WTC11 (cell line): ENCODE results near the gene TMEM238.

Experiments
- FOXJ3 ChIP-seq: sonication (generic); formaldehyde crosslinking; IDR thresholded peaks from 2 replicates; pipeline ENCODE4 v1.9.0; 2021; ENCODE audit warnings: missing genetic modification reagents, mild to moderate bottlenecking, borderline replicate concordance
- FOXK1 ChIP-seq: sonication (generic); formaldehyde crosslinking; IDR thresholded peaks from 2 replicates; pipeline ENCODE4 v1.8.0; 2022; ENCODE audit warnings: mild to moderate bottlenecking, moderate library complexity, missing genetic modification reagents
- JUN ChIP-seq: sonication (generic); formaldehyde crosslinking; IDR thresholded peaks from 2 replicates; pipeline ENCODE4 v1.8.0; 2023; ENCODE audit warnings: mild to moderate bottlenecking, missing genetic modification reagents
- NR1H2 ChIP-seq: sonication (generic); formaldehyde crosslinking; IDR thresholded peaks from 2 replicates; pipeline ENCODE4 v1.9.0; 2021; ENCODE audit warnings: mild to moderate bottlenecking, moderate library complexity, missing genetic modification reagents
- NR3C1 ChIP-seq: sonication (generic); formaldehyde crosslinking; conservative IDR thresholded peaks from 2 replicates; pipeline ENCODE4 v1.8.1; 2023; ENCODE audit warnings: low read depth, mild to moderate bottlenecking, missing genetic modification reagents
- SP1 ChIP-seq: sonication (generic); formaldehyde crosslinking; conservative IDR thresholded peaks from 2 replicates; pipeline ENCODE4 v1.8.1; 2022; ENCODE audit warnings: missing genetic modification reagents
- TP53 ChIP-seq: sonication (generic); formaldehyde crosslinking; IDR thresholded peaks from 2 replicates; pipeline ENCODE4 v1.8.1; 2023; ENCODE audit warnings: mild to moderate bottlenecking, missing genetic modification reagents
- USF2 ChIP-seq: sonication (generic); formaldehyde crosslinking; IDR thresholded peaks from 2 replicates; pipeline ENCODE4 v1.8.1; 2023; ENCODE audit warnings: mild to moderate bottlenecking, missing genetic modification reagents, moderate library complexity
- ZNF121 ChIP-seq: sonication (generic); formaldehyde crosslinking; IDR thresholded peaks from 2 replicates; pipeline ENCODE4 v1.8.0; 2023; ENCODE audit warnings: missing genetic modification reagents
- TF ChIP-seq, protein P1 (sequence below): fragments of 200-600 bp; IDR thresholded peaks from 2 replicates; pipeline ENCODE4 v1.8.0; 2022; ENCODE audit warnings: antibody characterized with exemption
- TF ChIP-seq, protein P2 (sequence below): sonication (generic); formaldehyde crosslinking; IDR thresholded peaks from 2 replicates; pipeline ENCODE4 v1.8.0; 2022; ENCODE audit warnings: mild to moderate bottlenecking, missing genetic modification reagents
- TF ChIP-seq, protein P3 (sequence below): sonication (generic); formaldehyde crosslinking; IDR thresholded peaks from 2 replicates; pipeline ENCODE4 v1.8.1; 2022; ENCODE audit warnings: mild to moderate bottlenecking, missing genetic modification reagents, moderate library complexity, borderline replicate concordance
- TF ChIP-seq, protein P4 (sequence below): sonication (generic); formaldehyde crosslinking; IDR thresholded peaks from 2 replicates; pipeline ENCODE4 v1.8.0; 2022; ENCODE audit warnings: missing genetic modification reagents

DNA sequence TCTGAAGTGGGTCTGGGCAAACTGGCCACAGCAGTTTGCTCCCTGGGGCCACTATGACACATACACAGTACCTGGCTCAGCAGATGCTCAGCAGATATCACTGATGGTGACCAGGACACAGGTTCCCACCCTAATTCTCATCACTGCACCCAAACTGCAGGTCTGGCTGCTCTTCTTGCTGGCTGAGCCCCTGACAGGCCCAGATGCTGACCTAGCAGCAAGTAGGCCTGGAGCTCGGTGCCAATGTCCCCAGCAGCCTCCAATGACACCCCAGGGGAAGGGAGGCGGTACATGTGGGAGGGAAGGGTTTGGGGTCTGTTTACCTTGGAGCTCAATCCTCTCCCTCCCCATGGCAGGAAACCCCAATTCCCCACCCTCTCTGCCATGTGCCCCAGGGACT, 18.4 kb upstream of the TMEM238 start:
- TF ChIP-seq JUN (CRISPR knock-in tag) = no peak
- TF ChIP-seq USF2 = no peak
- TF ChIP-seq, protein P1, sequence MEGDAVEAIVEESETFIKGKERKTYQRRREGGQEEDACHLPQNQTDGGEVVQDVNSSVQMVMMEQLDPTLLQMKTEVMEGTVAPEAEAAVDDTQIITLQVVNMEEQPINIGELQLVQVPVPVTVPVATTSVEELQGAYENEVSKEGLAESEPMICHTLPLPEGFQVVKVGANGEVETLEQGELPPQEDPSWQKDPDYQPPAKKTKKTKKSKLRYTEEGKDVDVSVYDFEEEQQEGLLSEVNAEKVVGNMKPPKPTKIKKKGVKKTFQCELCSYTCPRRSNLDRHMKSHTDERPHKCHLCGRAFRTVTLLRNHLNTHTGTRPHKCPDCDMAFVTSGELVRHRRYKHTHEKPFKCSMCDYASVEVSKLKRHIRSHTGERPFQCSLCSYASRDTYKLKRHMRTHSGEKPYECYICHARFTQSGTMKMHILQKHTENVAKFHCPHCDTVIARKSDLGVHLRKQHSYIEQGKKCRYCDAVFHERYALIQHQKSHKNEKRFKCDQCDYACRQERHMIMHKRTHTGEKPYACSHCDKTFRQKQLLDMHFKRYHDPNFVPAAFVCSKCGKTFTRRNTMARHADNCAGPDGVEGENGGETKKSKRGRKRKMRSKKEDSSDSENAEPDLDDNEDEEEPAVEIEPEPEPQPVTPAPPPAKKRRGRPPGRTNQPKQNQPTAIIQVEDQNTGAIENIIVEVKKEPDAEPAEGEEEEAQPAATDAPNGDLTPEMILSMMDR = no peak
- TF ChIP-seq, protein P2, sequence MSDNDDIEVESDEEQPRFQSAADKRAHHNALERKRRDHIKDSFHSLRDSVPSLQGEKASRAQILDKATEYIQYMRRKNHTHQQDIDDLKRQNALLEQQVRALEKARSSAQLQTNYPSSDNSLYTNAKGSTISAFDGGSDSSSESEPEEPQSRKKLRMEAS = no peak
- no peak for TF ChIP-seq SP1 (CRISPR knock-in tag)
- TF ChIP-seq ZNF121 (CRISPR knock-in tag) = no peak
- no peak for TF ChIP-seq FOXK1
- TF ChIP-seq TP53 (CRISPR knock-in tag) = no peak
- no peak for TF ChIP-seq NR1H2 (CRISPR knock-in tag)
- TF ChIP-seq FOXJ3 (CRISPR knock-in tag) = no peak
- no peak for TF ChIP-seq NR3C1
- TF ChIP-seq, protein P3, sequence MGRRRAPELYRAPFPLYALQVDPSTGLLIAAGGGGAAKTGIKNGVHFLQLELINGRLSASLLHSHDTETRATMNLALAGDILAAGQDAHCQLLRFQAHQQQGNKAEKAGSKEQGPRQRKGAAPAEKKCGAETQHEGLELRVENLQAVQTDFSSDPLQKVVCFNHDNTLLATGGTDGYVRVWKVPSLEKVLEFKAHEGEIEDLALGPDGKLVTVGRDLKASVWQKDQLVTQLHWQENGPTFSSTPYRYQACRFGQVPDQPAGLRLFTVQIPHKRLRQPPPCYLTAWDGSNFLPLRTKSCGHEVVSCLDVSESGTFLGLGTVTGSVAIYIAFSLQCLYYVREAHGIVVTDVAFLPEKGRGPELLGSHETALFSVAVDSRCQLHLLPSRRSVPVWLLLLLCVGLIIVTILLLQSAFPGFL (CRISPR knock-in tag) = no peak
- TF ChIP-seq, protein P4, sequence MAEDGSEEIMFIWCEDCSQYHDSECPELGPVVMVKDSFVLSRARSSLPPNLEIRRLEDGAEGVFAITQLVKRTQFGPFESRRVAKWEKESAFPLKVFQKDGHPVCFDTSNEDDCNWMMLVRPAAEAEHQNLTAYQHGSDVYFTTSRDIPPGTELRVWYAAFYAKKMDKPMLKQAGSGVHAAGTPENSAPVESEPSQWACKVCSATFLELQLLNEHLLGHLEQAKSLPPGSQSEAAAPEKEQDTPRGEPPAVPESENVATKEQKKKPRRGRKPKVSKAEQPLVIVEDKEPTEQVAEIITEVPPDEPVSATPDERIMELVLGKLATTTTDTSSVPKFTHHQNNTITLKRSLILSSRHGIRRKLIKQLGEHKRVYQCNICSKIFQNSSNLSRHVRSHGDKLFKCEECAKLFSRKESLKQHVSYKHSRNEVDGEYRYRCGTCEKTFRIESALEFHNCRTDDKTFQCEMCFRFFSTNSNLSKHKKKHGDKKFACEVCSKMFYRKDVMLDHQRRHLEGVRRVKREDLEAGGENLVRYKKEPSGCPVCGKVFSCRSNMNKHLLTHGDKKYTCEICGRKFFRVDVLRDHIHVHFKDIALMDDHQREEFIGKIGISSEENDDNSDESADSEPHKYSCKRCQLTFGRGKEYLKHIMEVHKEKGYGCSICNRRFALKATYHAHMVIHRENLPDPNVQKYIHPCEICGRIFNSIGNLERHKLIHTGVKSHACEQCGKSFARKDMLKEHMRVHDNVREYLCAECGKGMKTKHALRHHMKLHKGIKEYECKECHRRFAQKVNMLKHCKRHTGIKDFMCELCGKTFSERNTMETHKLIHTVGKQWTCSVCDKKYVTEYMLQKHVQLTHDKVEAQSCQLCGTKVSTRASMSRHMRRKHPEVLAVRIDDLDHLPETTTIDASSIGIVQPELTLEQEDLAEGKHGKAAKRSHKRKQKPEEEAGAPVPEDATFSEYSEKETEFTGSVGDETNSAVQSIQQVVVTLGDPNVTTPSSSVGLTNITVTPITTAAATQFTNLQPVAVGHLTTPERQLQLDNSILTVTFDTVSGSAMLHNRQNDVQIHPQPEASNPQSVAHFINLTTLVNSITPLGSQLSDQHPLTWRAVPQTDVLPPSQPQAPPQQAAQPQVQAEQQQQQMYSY = no peak
